Activated CD8-positive, alpha-beta memory T cell treated with anti-CD3 and anti-CD28 coated beads for 48 hours (primary cell): ENCODE results near the gene CPNE4.

Experiments used
- DNase-seq, 3 experiments: peaks; one replicate each; pipeline ENCODE4 v3.0.0-alpha.2; 2020; ENCODE audit warnings: low read depth in 2 of 3, low spot score in 2 of 3

CPNE4 gene

DNA sequence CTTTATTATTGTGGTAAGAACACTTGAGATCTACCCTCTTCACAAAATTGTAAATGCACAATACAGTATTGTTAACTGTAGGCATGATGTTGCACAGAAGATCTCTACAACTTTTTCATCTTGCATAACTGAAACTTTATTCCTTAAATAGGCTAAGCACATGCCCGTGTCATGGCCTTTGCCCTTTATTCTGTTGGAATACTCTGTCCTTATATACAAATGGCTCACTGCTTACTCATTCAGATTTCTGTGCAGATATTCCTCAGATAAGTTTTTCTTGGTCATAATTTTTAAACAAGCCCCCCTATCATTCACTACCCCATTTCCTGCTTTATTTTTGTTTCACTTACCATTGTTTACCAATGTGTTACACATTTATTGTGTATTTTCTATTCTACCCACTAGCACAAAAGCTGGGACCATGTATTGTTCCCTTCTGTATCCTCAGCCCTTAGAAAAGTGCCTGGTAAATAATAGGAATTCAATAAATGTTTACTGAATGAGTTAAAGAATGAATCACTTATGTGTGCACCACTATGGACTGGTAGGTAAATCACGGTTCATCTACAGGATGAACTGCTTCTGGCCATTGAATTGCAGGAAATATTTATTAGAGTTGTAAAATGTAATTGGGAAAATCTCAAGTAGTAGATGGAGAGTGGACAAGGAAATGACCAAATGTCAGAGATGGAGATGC, 151.0 kb downstream of the CPNE4 start:
- no peak for DNase-seq

DNA sequence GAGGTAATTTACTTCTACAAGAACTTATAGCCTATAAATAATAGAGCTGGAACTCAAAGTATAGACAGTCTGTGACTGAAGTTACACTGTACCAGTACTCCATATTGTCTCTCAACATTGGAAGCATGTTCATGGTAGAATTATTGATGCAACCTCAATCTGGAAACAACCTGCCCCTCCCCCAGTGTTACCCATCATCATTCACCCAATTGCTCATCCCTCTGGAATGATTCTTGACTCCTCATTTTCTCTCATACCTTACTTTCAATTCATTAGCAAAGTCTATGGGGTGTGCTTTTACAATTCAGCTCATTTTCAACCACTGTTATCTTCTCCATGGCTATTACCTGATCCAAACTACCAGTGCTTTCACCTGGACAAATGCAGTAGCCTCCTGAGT, 151.7 kb downstream of the CPNE4 start:
- DNase-seq = no peak

DNA sequence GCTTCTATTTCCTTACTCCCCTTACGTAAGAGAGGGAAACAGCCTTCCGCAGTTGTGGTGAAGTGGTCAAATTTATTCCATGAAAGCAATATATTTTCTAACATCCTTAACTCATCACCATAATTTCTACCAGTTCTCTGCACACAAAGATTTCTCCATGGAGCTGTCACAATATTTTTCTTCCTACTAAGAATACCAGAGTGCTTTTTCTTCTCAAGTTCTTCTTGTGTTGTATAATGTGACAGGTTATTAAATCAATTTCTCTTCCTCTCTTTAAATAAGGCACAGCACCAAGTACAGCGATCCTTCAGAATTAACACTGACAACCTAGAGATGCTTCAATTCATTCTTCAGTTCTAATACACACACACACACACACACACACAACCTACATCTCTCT, 153.0 kb downstream of the CPNE4 start:
- no peak for DNase-seq

DNA sequence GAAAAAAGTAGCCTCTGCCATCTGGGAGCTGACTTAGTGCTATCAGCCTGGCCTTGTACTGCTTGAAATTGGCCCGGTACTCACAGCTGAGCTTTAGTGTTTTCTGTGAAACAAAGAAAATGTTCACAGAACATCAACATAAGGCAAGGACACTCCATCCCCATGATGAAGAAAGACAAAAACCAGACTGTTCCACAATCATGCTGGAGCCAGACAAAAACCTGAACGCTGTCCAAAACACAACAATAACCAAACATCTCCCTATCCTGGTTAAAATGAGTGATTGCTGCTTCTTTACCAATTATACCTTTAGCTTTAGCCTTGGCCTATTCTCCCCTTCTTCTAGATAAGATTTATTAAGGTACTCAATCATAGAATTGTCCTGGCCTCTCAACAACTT, 153.9 kb downstream of the CPNE4 start:
- no peak for DNase-seq

DNA sequence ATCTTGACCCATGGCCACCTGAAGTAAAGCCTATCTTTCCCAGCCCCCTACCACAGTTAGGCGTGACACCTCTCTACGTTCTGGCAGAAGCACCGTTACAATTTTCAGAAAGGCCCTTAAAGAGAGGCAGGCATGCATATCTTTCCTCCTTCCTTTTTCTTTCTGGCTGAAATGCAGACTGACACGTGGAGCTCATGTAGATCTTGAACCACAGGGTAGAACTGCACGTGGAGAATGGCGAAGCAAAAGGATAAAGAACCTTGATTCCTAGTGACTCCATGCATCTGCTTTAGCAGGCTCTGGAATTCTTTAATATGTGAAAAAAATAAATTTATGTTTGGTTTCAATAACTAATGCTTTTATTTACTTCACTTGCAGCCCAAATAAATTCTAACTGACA, 166.6 kb downstream of the CPNE4 start:
- DNase-seq = no peak

DNA sequence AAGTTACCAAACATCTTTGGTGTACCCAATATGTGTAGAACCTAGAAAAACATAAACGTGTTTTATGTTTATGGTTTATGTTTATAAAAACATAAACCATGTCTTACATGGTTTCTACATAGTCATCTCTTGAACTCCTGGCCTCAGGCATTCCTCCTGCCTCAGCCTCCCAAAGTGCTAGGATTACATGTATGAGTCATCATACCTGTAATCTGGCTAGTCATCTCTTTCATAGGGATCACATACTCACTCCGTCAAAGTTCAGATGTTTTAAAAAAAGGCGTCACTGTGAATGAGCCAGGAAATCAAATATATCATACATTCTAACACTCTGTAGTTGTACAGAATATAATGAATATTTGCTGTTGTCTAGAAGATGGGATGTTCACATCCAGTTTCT, 178.6 kb downstream of the CPNE4 start:
- DNase-seq = no peak

DNA sequence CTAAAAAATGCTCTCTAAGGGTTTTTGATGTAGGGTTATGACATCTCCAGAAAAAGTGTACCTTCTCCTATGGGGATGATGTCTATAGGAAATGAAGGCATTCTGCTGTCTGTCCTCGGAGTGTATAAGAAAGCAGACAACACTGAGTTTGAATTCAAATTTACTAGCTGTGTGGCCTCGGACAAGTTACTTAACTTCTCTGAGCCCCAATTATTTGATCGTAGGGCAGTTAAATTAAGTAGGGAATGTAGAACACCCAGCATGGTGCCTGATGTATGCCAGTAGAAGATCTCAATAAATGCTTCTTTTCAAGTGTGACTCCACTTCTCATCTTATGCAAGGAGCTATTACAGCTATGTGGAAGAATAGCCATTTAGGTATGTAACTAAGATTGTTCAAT, 184.6 kb downstream of the CPNE4 start:
- no peak for DNase-seq

DNA sequence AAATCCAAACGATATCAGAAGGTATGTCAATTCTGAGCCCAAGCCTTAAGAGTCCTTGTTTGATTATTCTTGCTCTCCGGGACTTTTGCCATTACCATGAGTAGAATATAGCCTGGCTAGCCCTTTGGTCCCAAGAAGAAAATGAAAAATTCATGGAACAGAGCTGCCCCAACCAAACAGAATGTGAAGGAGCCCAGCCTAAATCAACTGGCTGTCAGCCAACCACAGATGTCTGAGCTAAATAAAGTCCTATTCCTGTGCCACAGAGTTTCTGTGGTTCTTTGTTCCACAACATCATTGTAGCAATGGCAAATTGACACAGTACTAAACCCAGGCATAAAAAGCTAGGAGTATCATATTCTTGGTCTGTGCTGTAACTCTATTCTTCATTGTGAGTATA, 185.2 kb downstream of the CPNE4 start:
- no peak for DNase-seq

DNA sequence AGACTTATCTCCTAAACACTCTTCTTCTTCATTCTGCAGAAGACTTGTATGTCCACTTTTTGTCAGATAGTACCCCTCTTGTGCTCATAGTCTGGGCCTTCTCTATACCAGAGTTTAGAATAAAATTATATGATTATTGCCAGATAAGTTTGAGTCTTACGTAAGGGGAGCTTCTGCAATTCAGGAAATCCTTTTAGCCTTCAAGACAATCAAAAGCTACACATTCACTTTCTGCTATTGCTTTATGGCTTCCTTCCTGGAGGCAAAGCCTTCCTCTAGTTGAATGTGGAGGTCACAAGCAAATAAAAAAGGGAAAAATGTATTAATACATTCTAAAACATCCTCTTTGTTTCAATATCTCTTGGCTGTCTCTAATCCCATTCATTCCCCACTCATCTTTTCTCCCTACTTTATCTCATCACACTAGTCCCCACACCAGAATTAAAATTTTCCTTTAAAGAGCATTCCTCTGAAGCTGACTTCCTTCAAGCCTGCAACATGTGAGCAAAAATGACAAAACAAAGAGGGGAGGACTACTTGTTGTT, 186.8 kb downstream of the CPNE4 start:
- DNase-seq = no peak

DNA sequence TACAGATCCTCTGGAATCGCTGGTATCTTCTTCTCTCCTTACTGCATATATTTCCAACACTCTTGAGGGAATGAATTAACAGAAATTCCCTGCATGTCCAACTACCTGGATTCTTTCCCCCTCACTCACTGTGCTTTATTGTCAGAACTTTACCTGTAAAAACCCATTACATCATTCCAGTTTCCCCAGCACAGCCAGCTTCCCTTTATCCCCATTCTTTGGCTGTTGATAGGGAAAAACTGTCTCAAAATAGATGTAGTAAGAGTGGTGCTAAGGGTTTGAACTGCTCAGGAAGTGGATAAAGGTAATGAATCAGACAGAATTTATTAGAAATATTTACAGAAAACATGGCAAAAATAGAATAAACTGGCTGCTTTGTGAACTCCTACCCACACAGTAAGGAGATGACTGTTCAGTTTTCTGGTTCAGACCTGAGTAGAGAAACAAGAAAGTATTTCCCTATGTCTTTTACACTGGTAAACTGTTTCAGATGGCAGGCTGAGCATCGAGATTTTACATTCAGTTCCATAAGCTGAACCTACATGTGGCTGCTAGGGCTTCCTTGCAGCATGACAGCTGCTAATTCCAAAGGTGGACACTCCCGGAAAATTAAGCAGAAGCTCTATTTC, 188.4 kb downstream of the CPNE4 start:
- DNase-seq = no peak

DNA sequence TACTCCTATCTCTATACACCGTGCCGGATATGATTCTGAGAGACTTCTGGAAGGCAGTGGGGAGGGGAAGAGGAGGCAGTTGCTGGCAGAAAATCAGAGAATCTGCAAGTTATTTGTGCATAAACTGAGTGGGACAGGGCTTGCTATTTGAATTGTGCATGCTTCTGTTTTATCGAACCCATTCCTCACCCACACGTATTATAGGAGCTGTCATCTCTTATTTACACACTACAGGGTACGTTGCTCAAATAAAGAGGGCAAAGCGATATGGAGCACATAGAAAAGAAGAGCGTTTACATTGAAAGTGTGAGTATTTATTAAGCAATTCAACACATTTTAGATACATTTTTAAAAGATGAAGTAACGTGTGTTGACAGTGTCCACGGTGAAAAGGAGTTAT, 191.6 kb downstream of the CPNE4 start:
- no peak for DNase-seq

DNA sequence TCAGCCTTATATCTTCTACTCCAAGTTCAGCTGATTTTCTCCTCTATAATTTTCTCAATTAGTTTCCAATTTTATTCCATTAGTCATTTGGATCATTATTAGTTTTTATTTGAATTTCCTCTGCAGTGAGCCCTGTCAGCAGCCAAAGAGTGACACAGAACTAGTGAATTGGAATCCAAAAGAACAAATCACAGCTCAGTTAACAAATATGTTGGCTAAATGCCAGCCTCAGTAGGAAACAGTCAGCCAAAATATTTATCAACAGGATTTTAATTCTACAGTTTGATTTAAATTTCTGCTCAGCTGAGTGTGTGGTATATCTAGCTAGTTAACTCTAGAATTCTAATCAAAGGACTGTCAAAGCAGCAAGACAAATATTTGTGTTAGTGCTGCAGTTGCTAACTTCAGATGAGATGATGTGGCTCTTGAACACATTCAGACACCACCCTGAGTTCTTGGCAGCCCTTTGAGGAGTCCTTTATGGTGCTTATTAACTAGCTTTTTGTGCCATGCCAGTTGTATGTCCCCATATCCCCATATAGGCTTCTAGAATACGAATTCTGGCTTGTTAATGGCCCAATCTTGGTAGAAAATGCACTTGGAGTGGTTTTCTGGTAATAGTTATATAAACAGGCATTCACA, 194.5 kb downstream of the CPNE4 start:
- no peak for DNase-seq

DNA sequence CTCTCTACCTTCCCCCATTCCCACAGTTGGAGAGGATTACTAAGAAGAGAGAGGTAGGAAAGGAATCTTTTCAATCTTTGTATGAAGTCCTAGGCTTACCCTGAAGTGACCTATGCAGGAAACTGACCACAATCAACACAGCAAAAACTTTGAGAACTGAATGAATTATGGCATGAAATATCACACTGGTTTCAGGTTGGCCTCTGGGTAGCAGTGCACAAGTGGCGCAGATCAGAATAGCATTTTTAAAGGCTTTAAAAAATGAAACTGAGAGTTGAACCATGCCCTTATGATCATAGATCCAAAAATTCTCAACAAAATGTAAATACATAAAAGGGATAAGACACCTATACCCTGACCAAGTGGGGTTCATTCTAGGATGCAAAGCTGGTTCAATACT, 198.9 kb downstream of the CPNE4 start:
- no peak for DNase-seq

DNA sequence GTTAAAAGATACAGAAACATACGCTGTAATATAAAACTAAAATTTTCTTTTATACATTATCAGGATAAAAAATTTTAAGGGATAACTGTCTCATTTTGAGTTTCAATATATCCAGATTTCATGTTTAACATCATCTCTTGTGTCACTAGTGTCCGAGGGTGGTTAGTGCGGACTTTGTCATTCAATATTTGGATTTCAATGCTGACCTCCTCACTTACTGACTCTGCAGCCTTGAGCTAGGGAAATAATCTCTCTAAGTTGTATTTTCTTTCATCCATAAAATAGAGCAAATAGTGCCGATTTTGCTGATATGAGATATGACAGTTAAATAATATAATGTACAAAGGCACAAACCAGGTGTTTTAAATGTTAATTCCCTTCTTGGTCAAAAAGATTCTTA, 203.2 kb downstream of the CPNE4 start:
- no peak for DNase-seq

DNA sequence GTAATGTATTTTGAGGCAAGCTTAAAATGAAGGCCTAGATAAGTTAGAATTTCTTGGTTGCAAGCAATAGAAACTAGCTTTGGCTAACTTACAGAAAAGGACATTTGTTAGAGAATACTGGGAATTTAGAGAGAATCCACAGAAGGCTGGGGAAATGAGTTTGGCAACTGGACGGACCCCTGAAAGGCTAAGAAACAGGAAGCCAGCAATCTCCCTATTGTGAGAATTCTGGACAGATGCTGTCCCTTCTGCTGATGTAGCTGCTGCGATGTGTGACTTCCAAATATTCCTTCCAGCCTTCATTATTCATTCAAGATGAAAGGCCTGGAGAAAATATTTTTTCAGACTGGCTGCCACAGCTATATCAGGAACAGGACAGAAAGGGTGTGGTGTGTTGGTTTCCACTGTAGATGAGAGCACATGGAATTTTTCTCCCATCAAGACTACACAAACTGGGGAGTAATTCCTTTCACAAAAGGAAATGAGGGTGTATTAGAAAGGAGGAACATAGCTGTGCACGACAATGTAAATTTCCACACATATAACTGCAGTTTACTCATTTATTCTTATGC, 213.5 kb downstream of the CPNE4 start:
- DNase-seq = no peak

DNA sequence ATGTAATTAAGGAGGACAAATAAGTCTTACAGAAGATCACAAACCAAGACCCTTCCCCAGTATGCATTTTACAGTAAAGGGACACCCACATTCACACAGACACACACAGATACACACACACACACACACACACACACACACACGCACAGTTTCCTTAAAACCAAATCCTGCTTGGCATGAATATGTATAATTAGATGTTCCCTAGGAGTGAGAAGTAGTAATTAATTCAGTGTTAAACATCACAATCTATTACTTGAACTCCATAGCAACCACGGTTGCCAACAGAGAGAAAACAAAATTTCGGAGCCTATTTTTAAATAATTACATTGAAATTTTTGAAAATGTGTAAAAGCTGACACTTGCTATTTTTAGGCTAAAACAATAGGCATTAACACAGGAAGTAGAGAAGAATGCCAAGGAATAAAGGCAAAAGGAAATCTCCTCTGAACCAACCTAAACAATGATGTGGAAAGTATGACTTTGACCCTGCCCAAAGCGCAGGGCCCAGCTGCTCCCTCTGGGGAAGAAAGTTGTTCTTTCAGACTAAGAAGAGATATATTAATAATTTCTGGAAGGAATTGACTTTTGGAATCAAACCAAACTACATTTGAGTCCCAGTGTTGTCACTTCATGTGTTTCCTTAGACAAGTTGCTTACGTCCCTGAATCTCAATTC, 215.3 kb downstream of the CPNE4 start:
- no peak for DNase-seq

DNA sequence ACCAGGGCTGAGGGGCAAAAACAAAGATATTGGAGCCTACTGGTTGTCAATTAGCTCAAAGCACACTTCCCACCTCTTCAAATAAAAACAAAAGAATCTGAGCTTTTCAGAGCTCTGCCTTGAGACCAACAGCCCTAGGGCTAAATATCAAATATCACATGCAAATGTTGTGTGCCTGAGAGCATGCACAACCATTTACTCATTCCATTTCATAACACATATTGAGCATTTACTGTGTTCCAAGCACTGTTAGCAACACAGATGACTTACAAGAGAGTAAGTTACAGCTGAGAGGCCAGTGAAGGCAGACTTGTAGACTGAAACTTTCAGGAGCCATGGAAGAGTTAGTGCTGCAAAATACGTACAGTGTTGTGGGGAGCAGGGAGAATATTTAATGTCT, 222.4 kb downstream of the CPNE4 start:
- DNase-seq = no peak

DNA sequence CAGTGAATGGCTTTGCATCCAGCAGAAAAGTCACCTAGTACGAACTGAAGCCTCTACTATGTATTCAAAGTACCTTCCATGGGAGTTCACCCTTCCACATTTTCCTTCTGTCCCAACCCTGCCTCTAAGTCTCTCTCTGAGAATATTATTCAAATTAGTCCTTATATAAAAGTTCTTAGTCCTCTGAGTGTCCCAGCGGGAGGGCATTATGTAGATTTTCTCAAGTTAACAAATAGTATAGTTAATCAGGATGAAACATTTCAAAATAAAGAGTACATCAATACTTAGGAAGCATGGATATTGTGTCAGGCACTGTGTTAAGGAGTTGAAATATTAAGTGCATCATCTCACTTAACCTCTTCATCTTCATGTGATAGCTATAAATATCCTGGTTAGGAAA, 223.3 kb downstream of the CPNE4 start:
- DNase-seq = no peak

DNA sequence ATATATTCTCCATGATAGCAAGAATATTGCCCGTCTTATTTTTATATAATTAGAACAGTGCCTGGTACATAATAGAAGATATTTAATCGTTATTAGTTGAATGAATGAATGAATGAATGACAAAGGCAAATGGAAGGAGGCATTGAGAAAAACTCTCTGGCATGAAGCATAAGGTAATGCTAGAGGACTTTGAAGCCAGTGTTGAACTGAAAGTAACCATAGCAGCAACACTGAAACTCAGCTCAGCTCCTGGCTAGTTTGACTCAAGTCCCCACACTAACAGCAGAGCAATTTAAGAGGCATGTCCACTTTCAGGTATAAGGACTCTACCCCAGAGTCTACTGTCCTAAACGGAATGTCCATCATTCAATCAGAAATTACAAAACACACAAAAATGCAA, 227.0 kb downstream of the CPNE4 start:
- no peak for DNase-seq

DNA sequence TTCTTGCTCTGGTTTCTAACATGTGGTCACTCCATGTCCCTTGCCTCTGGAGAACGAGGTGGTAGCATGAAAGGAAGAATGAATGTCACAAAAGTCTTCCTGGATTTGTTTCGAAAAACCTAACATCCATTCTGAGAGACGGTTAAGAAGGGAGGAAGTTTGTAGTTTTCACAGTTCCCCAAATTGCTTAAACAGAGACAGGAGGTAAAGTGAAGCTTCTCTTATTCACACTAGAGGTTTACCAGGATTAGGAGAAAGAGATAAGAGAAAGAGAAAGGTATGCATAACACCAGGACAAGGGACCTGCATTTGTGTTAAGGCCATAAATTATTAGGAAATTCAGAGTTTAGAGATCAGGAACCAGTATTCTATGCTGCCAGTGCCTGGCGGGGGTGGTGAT, 228.1 kb downstream of the CPNE4 start:
- DNase-seq = no peak

DNA sequence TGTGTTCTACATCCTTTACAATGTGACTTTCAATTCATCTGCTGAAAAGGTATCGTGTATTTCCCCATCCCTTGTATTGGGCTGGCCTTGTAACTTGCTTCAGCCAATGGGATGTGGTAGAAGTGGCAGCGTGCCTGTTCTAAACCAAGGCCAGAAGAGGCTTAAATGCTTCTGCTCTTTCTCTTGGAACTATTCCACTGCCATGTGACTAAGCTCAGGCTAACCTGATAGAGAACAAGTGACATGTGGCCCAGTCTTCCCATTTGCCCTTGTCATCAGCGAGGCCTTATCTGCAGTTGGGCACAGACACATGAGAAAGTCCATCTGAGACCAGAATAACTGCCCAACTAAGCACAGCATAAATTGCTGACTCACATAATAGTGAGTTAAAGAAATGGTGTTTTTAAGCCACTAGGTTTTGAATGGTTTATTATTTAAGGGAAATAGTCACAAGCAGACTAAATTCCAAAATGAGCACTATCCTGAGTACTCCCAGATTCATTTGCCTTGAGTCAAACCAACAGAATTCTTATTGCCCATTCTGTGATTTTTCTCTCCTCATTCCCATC, 230.2 kb downstream of the CPNE4 start:
- no peak for DNase-seq
